ENCODE data around the gene AIFM3. TPM values are rescaled to one million over a fixed set of nuclear protein-coding genes. Genes with fewer than 3 reads are reported as not detected.

The AIFM3 gene
- total and polyA plus RNA-seq, 2 experiments from 2014 or later = 0.45 to 1.5 TPM

GRCh38 chr22:20960609-20961008 is 6.4 kb upstream of the AIFM3 start:
- H3K4me1 ChIP-seq (ENCODE audit: insufficient read depth) = 0 out of 2 replicates have a peak, but pooled peaks cover 7% of the 10 kb centered on the region
- peaks cover 3% of the 10 kb centered on the region; the same call in 1 of the 2 replicates for H4K20me1 ChIP-seq (replicated peaks; ENCODE audit: insufficient read depth)
- H3K27me3 ChIP-seq (ENCODE audit: insufficient read depth) = peaks cover 51% of the 10 kb centered on the region
- H3K36me3 Mint-ChIP-seq (ENCODE audit: low read depth) = no peaks in the 10 kb centered on the region; the same call in 2 of the 3 replicates
- H3K27ac ChIP-seq (ENCODE audit: low read depth) = no peak overlapping the region
- no peak for TF ChIP-seq REST (IDR thresholded peaks at IDR 0.05; ENCODE audit: unreplicated experiment)
- TF ChIP-seq ZNF331 (CRISPR knock-in tag; IDR thresholded peaks at IDR 0.05; ENCODE audit: low read depth) = no peak
- TF ChIP-seq NANOG (IDR thresholded peaks at IDR 0.05; ENCODE audit: borderline replicate concordance) = no peak
- TF ChIP-seq STAT1 (IDR thresholded peaks at IDR 0.05; ENCODE audit: unreplicated experiment) = no peak
- TF ChIP-seq ZNF114 (CRISPR knock-in tag; IDR thresholded peaks at IDR 0.05) = no peak
- no peak for TF ChIP-seq EZH2 (IDR thresholded peaks at IDR 0.05; ENCODE audit: low read depth, unreplicated experiment)
- TF ChIP-seq JUNB (IDR thresholded peaks at IDR 0.05; ENCODE audit: unreplicated experiment) = no peak
- no peak for TF ChIP-seq ETS1 (IDR thresholded peaks at IDR 0.05)
- no peak for TF ChIP-seq CREB1 (CRISPR knock-in tag; IDR thresholded peaks at IDR 0.05; ENCODE audit: low read depth)
- no peak for TF ChIP-seq ZNF462 (CRISPR knock-in tag; IDR thresholded peaks at IDR 0.05)
- no peak for TF ChIP-seq CTCF (conservative IDR thresholded peaks at IDR 0.05; ENCODE audit: low read depth in 2 of 2)
- TF ChIP-seq EZH2phosphoT487 (IDR thresholded peaks at IDR 0.05; ENCODE audit: unreplicated experiment) = no peak
- TF ChIP-seq POLR2AphosphoS5 (IDR thresholded peaks at IDR 0.05; ENCODE audit: low read depth) = no peak
- peaks cover 9% of the 10 kb centered on the region for H3F3A ChIP-seq (replicated peaks; ENCODE audit: low read depth)
- 0 out of 3 replicates have a peak, but pooled peaks cover 2% of the 10 kb centered on the region for H3K9me3 Mint-ChIP-seq
- no peaks in the 10 kb centered on the region for H3K79me2 ChIP-seq (replicated peaks; ENCODE audit: insufficient read depth)
- H3K4me3 Mint-ChIP-seq = no peak overlapping the region
- ATAC-seq (no peak), DNase-seq (ENCODE audit: low spot score) (no peak)
- no peak overlapping the region for H3K4me3 ChIP-seq
- no peak overlapping the region for H2AFZ ChIP-seq
- H3K4me1 Mint-ChIP-seq = peaks cover 16% of the 10 kb centered on the region
- H3K4me2 ChIP-seq = no peak overlapping the region
- peaks cover 53% of the 10 kb centered on the region for H3K27me3 Mint-ChIP-seq (ENCODE audit: insufficient read depth, low read depth, poor library complexity)
- H3K9me2 ChIP-seq (ENCODE audit: insufficient read depth) = no peaks in the 10 kb centered on the region
- no peak overlapping the region for H3K27ac Mint-ChIP-seq
- H3K36me3 ChIP-seq (ENCODE audit: insufficient read depth) = no peaks in the 10 kb centered on the region
